H1 (cell line): ENCODE results near the gene NOS1AP. TPM values are rescaled to one million over a fixed set of nuclear protein-coding genes. Genes with fewer than 3 reads are reported as not detected.

ENCODE experiments used
- CTCF ChIA-PET: fragments of 300-600 bp; sonication (Branson Sonifier 250); formaldehyde crosslinking; loops from one replicate; lab custom pipeline; 2021; ENCODE audit not compliant: partially characterized antibody; lab: Charles Lee
- POLR2A ChIA-PET: fragments of 300-600 bp; sonication (Branson Sonifier 250); formaldehyde crosslinking; loops from one replicate; lab custom pipeline; 2021; ENCODE audit warnings: inconsistent platforms; ENCODE audit not compliant: partially characterized antibody; lab: Charles Lee
- DNase-seq, 2 experiments: peaks; one replicate each; pipeline versions ENCODE4 v3.0.0 to v3.0.0-alpha.2; 2010 to 2022; ENCODE audit warnings: low spot score in 2 of 2, low read depth in 1 of 2, mixed read lengths in 1 of 2
- FAIRE-seq: peaks from 2 replicates; lab custom pipeline; 2011; peaks lifted over from hg19 to GRCh38; lab: Jason Lieb, UNC
- H2AFZ ChIP-seq: 2 replicates; pipeline ENCODE4 v1.8.1; 2012; ENCODE audit warnings: low read length, inconsistent platforms
- H2AK5ac ChIP-seq: 2 replicates; pipeline ENCODE4 v1.6.1; 2013; ENCODE audit warnings: low read depth, low read length
- H2BK120ac ChIP-seq: replicated peaks from 2 replicates; pipeline ENCODE3; 2013; ENCODE audit warnings: low read depth, low read length, inconsistent platforms
- H2BK12ac ChIP-seq: 2 replicates; pipeline ENCODE4 v1.6.1; 2013; ENCODE audit warnings: low read depth, low read length
- H2BK15ac ChIP-seq: 2 replicates; pipeline ENCODE4 v1.6.1; 2013; ENCODE audit warnings: low read length
- H2BK20ac ChIP-seq: 2 replicates; pipeline ENCODE4 v1.6.1; 2013; ENCODE audit warnings: low read length
- H2BK5ac ChIP-seq: 2 replicates; pipeline ENCODE4 v1.6.1; 2013; ENCODE audit warnings: low read depth, low read length
- H3K14ac ChIP-seq: 2 replicates; pipeline ENCODE4 v1.6.1; 2013; ENCODE audit warnings: inconsistent platforms; ENCODE audit not compliant: insufficient read length
- H3K18ac ChIP-seq: 2 replicates; pipeline ENCODE4 v1.6.1; 2013; ENCODE audit warnings: low read length; ENCODE audit errors: extremely low read depth
- H3K23ac ChIP-seq: 2 replicates; pipeline ENCODE4 v1.6.1; 2013; ENCODE audit warnings: inconsistent platforms; ENCODE audit not compliant: insufficient read length
- H3K23me2 ChIP-seq: 2 replicates; pipeline ENCODE4 v1.6.1; 2013; ENCODE audit warnings: low read depth, low read length
- H3K27ac ChIP-seq: 2 replicates; pipeline ENCODE4 v1.6.1; 2011; ENCODE audit warnings: low read depth, low read length, inconsistent platforms
- H3K27me3 ChIP-seq, 4 experiments: replicated peaks in 1 of 4; 1 replicate in 1 of 4; 2 replicates in 3 of 4; pipeline versions ENCODE4 v1.6.1 to v1.8.1; 2011 to 2013; ENCODE audit warnings: low read length in 3 of 4, mild to moderate bottlenecking in 3 of 4, inconsistent platforms in 2 of 4, mixed read lengths in 2 of 4, moderate library complexity in 1 of 4; ENCODE audit not compliant: control insufficient read depth in 3 of 4, insufficient read depth in 3 of 4; ENCODE audit errors: extremely low read depth in 1 of 4
- H3K36me3 ChIP-seq, 4 experiments: 2 replicates each; pipeline versions ENCODE4 v1.6.1 to v1.8.1; 2011 to 2013; ENCODE audit warnings: mild to moderate bottlenecking in 4 of 4, low read length in 3 of 4, moderate library complexity in 2 of 4, control low read depth in 1 of 4, inconsistent platforms in 1 of 4; ENCODE audit not compliant: insufficient read depth in 4 of 4, control insufficient read depth in 2 of 4
- H3K4ac ChIP-seq: replicated peaks from 2 replicates; pipeline ENCODE3; 2013; ENCODE audit warnings: low read length, low read depth, mixed read lengths, inconsistent platforms; ENCODE audit not compliant: insufficient read length
- H3K4me1 ChIP-seq, 4 experiments: replicated peaks in 1 of 4; 1 replicate in 1 of 4; 2 replicates in 3 of 4; pipeline versions ENCODE4 v1.6.1 to v1.8.1; 2011 to 2013; ENCODE audit warnings: low read length in 3 of 4, inconsistent platforms in 2 of 4, mixed read lengths in 1 of 4; ENCODE audit not compliant: insufficient read depth in 4 of 4, control insufficient read depth in 3 of 4
- H3K4me2 ChIP-seq, 2 experiments: 2 replicates each; pipeline versions ENCODE4 v1.6.1 to v1.8.1; 2011 to 2013; ENCODE audit warnings: low read depth in 2 of 2, low read length in 2 of 2, control low read depth in 1 of 2, inconsistent platforms in 1 of 2, mild to moderate bottlenecking in 1 of 2; ENCODE audit not compliant: insufficient read depth in 1 of 2
- H3K4me3 ChIP-seq, 4 experiments: fragments of 200-600, 300-600 bp in 1 of 4; sonication (generic), shearing (Covaris generic), sonication (Bioruptor Twin) in 1 of 4; 2 replicates each; pipeline versions ENCODE4 v1.5.1 to v1.8.1; 2011 to 2016; ENCODE audit warnings: low read length in 4 of 4, low read depth in 3 of 4, control low read depth in 2 of 4, inconsistent platforms in 2 of 4, mild to moderate bottlenecking in 2 of 4, mixed read lengths in 1 of 4, moderate library complexity in 1 of 4; ENCODE audit not compliant: insufficient read depth in 2 of 4; ENCODE audit errors: extremely low read depth in 1 of 4
- H3K56ac ChIP-seq: replicated peaks from 2 replicates; pipeline ENCODE3; 2013; ENCODE audit warnings: low read depth, mild to moderate bottlenecking, mixed read lengths, low read length, inconsistent platforms; ENCODE audit not compliant: insufficient read length
- H3K79me1 ChIP-seq: 2 replicates; pipeline ENCODE4 v1.6.1; 2013; ENCODE audit warnings: low read depth, low read length, control low read depth
- H3K79me2 ChIP-seq, 2 experiments: 2 replicates each; pipeline versions ENCODE4 v1.6.1 to v1.8.1; 2012 to 2013; ENCODE audit warnings: low read length in 2 of 2, mild to moderate bottlenecking in 2 of 2, inconsistent platforms in 1 of 2; ENCODE audit not compliant: insufficient read depth in 2 of 2, control insufficient read depth in 1 of 2
- H3K9ac ChIP-seq, 4 experiments: replicated peaks in 1 of 4; 1 replicate in 1 of 4; 2 replicates in 3 of 4; pipeline versions ENCODE4 v1.6.1 to v1.8.1; 2011 to 2013; ENCODE audit warnings: low read depth in 3 of 4, low read length in 3 of 4, control low read depth in 2 of 4, mild to moderate bottlenecking in 2 of 4, moderate library complexity in 2 of 4, inconsistent platforms in 1 of 4; ENCODE audit errors: extremely low read depth in 1 of 4
- H3K9me3 ChIP-seq, 2 experiments: 2 replicates each; pipeline versions ENCODE4 v1.6.1 to v1.8.1; 2012 to 2013; ENCODE audit warnings: mild to moderate bottlenecking in 2 of 2, moderate library complexity in 2 of 2, control low read depth in 1 of 2, inconsistent platforms in 1 of 2, low read depth in 1 of 2, low read length in 1 of 2, mixed read lengths in 1 of 2; ENCODE audit not compliant: insufficient read depth in 2 of 2
- H4K20me1 ChIP-seq, 2 experiments: replicated peaks in 1 of 2; 2 replicates each; pipeline versions ENCODE3 to v1.8.1; 2011 to 2013; ENCODE audit warnings: inconsistent platforms in 2 of 2, low read length in 2 of 2, mild to moderate bottlenecking in 1 of 2; ENCODE audit not compliant: insufficient read depth in 2 of 2, control insufficient read depth in 1 of 2
- H4K5ac ChIP-seq: 2 replicates; pipeline ENCODE4 v1.6.1; 2013; ENCODE audit warnings: low read length, low read depth, mixed read lengths, inconsistent platforms; ENCODE audit not compliant: insufficient read length
- H4K8ac ChIP-seq: 2 replicates; pipeline ENCODE4 v1.8.0; 2013; ENCODE audit warnings: mild to moderate bottlenecking, moderate library complexity, low read length, inconsistent platforms; ENCODE audit not compliant: insufficient read depth; ENCODE audit errors: extremely low read depth
- H4K91ac ChIP-seq: replicated peaks from 2 replicates; pipeline ENCODE3; 2013; ENCODE audit warnings: low read length, mixed read lengths, inconsistent platforms; ENCODE audit not compliant: insufficient read length
- EP300 ChIP-seq, 2 experiments: IDR thresholded peaks; 1 replicate in 1 of 2; 2 replicates in 1 of 2; pipeline ENCODE4 v1.6.1; 2011 to 2012; ENCODE audit warnings: low read depth in 2 of 2, low read length in 2 of 2, mild to moderate bottlenecking in 2 of 2, borderline replicate concordance in 1 of 2, inconsistent platforms in 1 of 2, moderate library complexity in 1 of 2
- POLR2A ChIP-seq, 2 experiments: IDR thresholded peaks; 1 replicate in 1 of 2; 2 replicates in 1 of 2; pipeline ENCODE4 v1.6.1; 2011; ENCODE audit warnings: low read depth in 2 of 2, low read length in 2 of 2, mild to moderate bottlenecking in 2 of 2; ENCODE audit errors: control extremely low read depth in 1 of 2
- POLR2AphosphoS5 ChIP-seq: IDR thresholded peaks from 2 replicates; pipeline ENCODE4 v1.6.1; 2011; ENCODE audit warnings: low read depth, low read length
- SIN3A ChIP-seq, 2 experiments: IDR thresholded peaks in 1 of 2; conservative IDR thresholded peaks in 1 of 2; 2 replicates each; pipeline ENCODE4 v1.6.1; 2011 to 2012; ENCODE audit warnings: low read length in 2 of 2, improper control_type of control experiment in 1 of 2, low read depth in 1 of 2, mild to moderate bottlenecking in 1 of 2
- SIX5 ChIP-seq: IDR thresholded peaks from 2 replicates; pipeline ENCODE4 v1.6.1; 2011; ENCODE audit warnings: mild to moderate bottlenecking, low read depth, low read length
- YY1 ChIP-seq: IDR thresholded peaks from 2 replicates; pipeline ENCODE4 v1.6.1; 2011; ENCODE audit warnings: low read depth, mild to moderate bottlenecking, low read length
- WGBS, 2 experiments: shearing (Covaris generic) in 1 of 2; methylation state at CpG; one replicate each; pipeline versions ENCODE4 v1.1.6 to v1.1.7; 2013 to 2015; ENCODE audit warnings: low lambda C conversion rate in 2 of 2, mixed read lengths in 2 of 2, inconsistent platforms in 1 of 2, low coverage in 1 of 2, missing lambda C conversion rate in 1 of 2; ENCODE audit not compliant: insufficient replicate concordance in 2 of 2, insufficient coverage in 1 of 2, insufficient read length in 1 of 2; ENCODE audit errors: extremely low coverage in 1 of 2, missing lambda C conversion rate in 1 of 2; 5-methylcytosine and 5-hydroxymethylcytosine counted together
- polyA plus RNA-seq, 7 experiments: library from polyadenylated mRNA; depleted of rRNA in 3 of 7; stranded (reverse) in 5 of 7; unstranded in 2 of 7; fragments of >200 nt in 5 of 7; fragments of 200-250 nt in 2 of 7; gene quantifications; 1 replicate in 5 of 7; 2 replicates in 1 of 7; 4 replicates in 1 of 7; pipeline versions ENCODE4 v1.2.1 to v1.2.3, GENCODE V29; 2011 to 2013; ENCODE audit warnings: missing spikeins in 2 of 7, mixed read lengths in 2 of 7
- total RNA-seq: library from RNA; stranded (reverse); fragmentation: NEBNext Ultra II Directional; extraction: Animal tissue kit (Norgen Biotek cat#: 25700); gene quantifications from 2 replicates; pipeline ENCODE4 v1.2.1, GENCODE V29; 2021
- TF ChIP-seq, protein P1 (sequence below): IDR thresholded peaks from 2 replicates; pipeline ENCODE4 v1.6.1; 2012; ENCODE audit warnings: inconsistent platforms
- TF ChIP-seq, protein P2 (sequence below): IDR thresholded peaks from 2 replicates; pipeline ENCODE4 v1.6.1; 2011; ENCODE audit warnings: low read depth, mild to moderate bottlenecking, low read length; ENCODE audit not compliant: insufficient read depth

The NOS1AP gene
- total and polyA plus RNA-seq, 2 of the 8 experiments (the other 6 are each of a cell fraction or from before 2014, with no cell fraction given), result 2.4 to 12.1 TPM

GRCh38 chr1:162303004-162303344 lies 233.5 kb downstream of the NOS1AP start:
- no peak overlapping the region for H4K5ac ChIP-seq
- ChIA-PET CTCF (interaction anchor here (0.7 to 0.8 kb wide), 2 partner anchors 45 to 262 kb away, joined by 3 to 4 read pairs; no protein-coding TSS in a partner anchor), POLR2A (interaction anchor here (0.7 kb wide), 1 partner anchor 191 kb away, joined by 3 read pairs; no protein-coding TSS in a partner anchor)
- H3K4me1 ChIP-seq, result peaks cover 0 to 9% (median 6%) of the 10 kb centered on the region in 4 experiments; a peak in 5 of 7 replicates
- FAIRE-seq, result no peak
- no peak overlapping the region for H2BK5ac ChIP-seq
- DNase-seq, result no peak
- H3K79me1 ChIP-seq, result no peaks in the 10 kb centered on the region
- no peak overlapping the region for H3K18ac ChIP-seq
- no peak overlapping the region for H2BK20ac ChIP-seq
- H2AK5ac ChIP-seq, result no peak overlapping the region
- H4K20me1 ChIP-seq, result peaks cover 0 to 1% of the 10 kb centered on the region in 2 experiments
- H2BK12ac ChIP-seq, result no peak overlapping the region
- H4K91ac ChIP-seq, result no peak overlapping the region
- H3K14ac ChIP-seq, result no peak overlapping the region
- H3K56ac ChIP-seq, result no peak overlapping the region
- TF ChIP-seq SIX5, result no peak
- TF ChIP-seq, protein P1, sequence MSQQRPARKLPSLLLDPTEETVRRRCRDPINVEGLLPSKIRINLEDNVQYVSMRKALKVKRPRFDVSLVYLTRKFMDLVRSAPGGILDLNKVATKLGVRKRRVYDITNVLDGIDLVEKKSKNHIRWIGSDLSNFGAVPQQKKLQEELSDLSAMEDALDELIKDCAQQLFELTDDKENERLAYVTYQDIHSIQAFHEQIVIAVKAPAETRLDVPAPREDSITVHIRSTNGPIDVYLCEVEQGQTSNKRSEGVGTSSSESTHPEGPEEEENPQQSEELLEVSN, result no peak
- TF ChIP-seq EP300 (IDR thresholded peaks at IDR 0.05; ENCODE audit: borderline replicate concordance in 1 of 2, low read depth in 2 of 2, low read length in 2 of 2), result no peak
- TF ChIP-seq, protein P2, sequence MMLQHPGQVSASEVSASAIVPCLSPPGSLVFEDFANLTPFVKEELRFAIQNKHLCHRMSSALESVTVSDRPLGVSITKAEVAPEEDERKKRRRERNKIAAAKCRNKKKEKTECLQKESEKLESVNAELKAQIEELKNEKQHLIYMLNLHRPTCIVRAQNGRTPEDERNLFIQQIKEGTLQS, result no peak
- no peak for TF ChIP-seq POLR2AphosphoS5
- TF ChIP-seq SIN3A (conservative IDR thresholded peaks at IDR 0.05 in 1 of 2, IDR thresholded peaks at IDR 0.05 in 1 of 2; ENCODE audit: low read depth in 1 of 2, low read length in 2 of 2), result no peak
- TF ChIP-seq YY1, result no peak
- no peak for TF ChIP-seq POLR2A (IDR thresholded peaks at IDR 0.05; ENCODE audit: control extremely low read depth in 1 of 2, low read depth in 2 of 2, low read length in 2 of 2)
- H3K36me3 ChIP-seq, result no peaks in the 10 kb centered on the region
- H4K8ac ChIP-seq, result no peak overlapping the region
- WGBS, 2 experiments, result 87% methylated on average over 3 of the region's 3 CpGs; no CpG with 5 or more reads in 1 of the 2 experiments
- H3K23me2 ChIP-seq, result no peaks in the 10 kb centered on the region
- H2BK15ac ChIP-seq, result no peak overlapping the region
- H3K4me3 ChIP-seq, result no peak overlapping the region
- no peaks in the 10 kb centered on the region for H3K27me3 ChIP-seq
- H2BK120ac ChIP-seq, result no peak overlapping the region
- H3K4ac ChIP-seq, result no peak overlapping the region
- no peak overlapping the region for H2AFZ ChIP-seq
- H3K9ac ChIP-seq, result no peak overlapping the region
- no peaks in the 10 kb centered on the region for H3K79me2 ChIP-seq
- no peak overlapping the region for H3K23ac ChIP-seq
- no peak overlapping the region for H3K27ac ChIP-seq
- no peak overlapping the region for H3K4me2 ChIP-seq
- H3K9me3 ChIP-seq, result no peaks in the 10 kb centered on the region
